HG03025 (cell line): Measurements from ENCODE around the gene TJP2.
A peak's percentile ranks its signal among the peaks of the same experiment; 100 is the strongest.
"Not testable (repeated sequence)": the region's sequence is repeated elsewhere in the genome, so short reads cannot be mapped to it uniquely, and the experiment has no call there.

Experiments
- ATAC-seq: cut with Tn5 transposase; IDR thresholded peaks from one replicate; pipeline ENCODE4 v1.9.1; 2021; ENCODE audit warnings: mild to moderate bottlenecking, moderate library complexity; ENCODE audit not compliant: unreplicated experiment, low FRiP score

Gene TJP2

DNA sequence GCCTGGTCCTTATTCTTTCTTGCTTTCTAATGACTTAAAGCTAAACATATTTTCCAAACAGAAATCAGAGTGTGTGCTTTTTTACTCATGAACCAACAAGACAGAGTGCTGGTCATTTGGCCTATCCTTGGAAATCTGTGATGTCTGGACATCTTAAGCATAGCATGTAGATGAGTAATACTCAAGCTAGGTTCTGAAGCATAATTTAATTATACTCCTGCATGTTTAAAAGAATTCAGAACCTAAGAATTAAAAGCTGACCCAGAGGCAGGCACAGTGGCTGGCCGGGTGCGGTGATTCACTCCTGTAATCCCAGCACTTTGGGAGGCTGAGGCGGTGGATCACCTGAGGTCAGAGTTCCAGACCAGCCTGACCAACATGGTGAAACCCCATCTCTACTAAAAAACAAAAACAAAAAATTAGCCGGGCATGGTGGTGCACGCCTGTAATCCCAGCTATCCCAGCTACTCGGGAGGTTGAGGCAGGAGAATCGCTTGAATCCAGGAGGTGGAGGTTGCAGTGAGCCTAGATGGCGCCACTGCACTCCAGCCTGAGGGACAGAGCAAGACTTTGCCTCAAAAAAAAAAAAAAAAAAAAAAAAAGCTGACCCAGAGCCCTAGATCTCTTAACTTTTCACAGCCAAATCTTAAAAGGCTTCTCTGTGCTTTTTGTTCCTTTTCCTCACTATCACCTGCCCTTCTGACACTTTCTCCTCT lies 16.2 kb upstream of the TJP2 start:
- no peak for ATAC-seq

DNA sequence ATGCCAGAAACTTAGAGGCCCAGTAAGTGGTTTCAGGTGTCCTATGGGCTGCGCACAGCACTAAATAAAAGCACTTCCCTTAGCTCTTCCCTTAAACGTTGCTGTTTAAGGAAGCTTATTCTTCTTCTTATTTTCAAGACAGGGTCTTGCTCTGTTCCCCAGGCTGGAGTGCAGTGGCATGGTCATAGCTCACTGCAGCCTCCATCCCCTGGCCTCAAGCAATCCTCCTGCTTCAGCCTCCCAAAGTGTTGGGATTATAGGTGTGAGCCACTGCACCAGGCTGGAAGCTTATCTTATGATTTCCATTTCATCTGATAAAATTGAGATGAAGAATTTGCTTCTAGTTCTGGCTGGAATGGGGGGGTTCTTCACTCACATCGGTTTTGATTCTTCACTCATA lies 15.6 kb upstream of the TJP2 start:
- ATAC-seq: no peak

DNA sequence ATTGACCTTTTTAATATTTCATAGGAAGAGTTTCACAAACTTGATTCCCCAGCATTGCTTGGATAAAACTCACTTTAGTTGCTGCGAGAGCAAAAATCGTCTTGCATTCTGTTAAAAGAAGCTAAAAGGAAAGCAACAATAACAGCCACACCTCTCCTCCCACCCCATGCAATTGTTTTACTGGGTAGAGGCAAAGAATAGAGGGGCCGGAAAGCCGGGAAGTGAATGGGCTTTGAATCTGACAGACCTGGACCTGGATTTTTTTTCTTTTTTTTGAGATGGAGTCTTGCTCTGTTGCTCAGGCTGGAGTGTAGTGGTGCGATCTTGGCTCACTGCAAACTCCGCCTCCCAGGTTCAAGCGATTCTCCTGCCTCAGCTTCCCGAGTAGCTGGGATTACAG lies 9.5 kb upstream of the TJP2 start:
- not testable (repeated sequence) for ATAC-seq

DNA sequence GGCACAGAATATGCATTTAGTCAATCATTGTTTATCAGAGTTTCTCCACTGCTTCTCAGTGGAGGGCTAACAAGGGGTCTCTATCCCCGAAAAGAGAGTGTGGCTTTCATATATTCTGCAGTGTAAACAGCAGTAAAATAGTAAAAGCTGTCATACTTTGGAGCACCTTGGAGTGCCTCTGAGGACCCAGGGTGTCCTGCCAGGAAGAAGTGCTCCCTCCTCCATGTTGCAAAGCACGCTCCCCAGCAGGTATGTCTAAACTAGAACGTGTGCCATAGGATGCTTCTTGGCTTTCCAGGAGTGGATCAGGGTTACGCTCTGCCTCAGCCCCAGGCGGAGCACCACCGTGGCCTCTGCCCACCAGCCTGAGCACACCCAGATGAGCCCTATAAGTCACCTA lies 8.5 kb upstream of the TJP2 start:
- ATAC-seq: no peak

DNA sequence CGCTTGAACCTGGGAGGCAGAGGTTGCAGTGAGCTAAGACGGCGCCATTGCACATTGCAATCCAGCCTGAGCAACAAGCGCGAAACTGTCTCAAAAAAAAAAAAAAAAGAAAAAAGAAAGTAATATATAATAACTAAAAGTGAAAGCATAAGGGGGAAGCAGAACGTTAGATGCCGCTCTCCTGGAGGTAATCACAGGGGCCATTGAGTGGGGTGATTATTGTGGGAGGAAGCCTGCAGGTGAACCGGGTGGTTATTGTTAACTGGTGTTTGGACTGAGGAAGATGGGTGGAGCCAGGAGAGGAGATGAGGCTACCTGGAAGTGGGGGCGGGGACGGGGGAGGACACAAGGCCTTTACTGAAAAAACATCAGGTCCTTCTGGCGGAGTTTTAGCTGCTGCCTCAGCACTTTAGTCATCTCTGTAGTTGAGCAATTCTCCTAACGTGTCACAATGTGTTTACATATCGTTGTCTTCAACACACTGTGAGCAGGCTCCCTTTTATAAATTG lies 5.3 kb upstream of the TJP2 start:
- no peak for ATAC-seq

DNA sequence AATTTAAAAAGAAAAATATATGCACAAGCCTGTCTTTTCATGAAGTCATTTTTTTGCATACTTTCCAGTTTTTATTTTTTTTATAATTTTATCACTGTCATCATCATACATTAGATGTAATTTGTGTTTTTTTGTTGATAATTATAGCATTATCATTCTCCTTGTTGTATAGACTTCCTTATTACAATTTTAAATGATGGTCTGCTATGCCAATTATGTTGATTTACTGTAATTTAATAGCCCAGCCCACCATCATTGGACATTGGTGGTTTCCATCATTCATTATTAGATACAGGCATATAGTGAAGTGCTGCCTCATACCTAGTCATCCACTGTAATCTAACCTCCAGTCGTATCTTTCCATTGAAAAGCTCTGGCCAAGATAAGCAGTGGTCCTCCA lies 3.8 kb upstream of the TJP2 start:
- ATAC-seq: no peak

DNA sequence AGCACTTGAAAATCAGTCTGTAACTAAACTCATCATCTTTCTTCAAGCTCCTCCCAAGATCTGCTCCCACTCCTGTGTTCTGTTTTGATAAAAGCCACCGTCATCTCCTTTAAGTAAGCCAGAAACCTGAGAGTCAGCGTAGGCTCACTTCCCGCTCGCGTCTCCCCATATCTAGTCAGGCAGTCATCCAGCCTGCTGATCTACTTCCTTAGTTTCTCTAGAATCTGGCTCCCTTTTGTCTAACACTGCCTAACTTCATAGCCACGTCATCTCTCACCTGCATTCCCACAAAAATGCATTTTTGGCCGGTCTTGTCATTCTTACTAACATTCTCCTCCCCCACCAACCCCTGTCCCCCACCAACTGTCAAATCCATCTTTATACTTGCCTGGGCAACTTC lies 3.0 kb upstream of the TJP2 start:
- ATAC-seq: no peak

DNA sequence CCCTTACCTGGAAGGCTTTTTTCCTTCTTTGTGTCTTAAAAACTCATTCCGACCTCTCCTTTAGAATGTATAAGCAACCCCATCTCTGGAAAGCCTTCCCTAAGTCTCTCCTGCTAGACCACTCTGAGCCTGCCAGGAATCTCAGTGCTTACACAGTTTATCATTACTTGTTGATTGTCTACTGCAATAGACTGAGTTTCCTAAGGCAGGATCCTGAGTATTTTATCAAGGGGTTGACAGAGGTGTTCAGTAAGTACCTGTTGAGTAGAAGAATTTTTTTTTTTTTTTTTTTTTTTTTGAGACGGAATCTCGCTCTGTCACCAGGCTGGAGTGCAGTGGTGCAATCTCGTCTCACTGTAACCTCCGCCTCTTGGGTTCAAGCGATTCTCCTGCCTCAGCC lies 2.6 kb upstream of the TJP2 start:
- no peak for ATAC-seq

DNA sequence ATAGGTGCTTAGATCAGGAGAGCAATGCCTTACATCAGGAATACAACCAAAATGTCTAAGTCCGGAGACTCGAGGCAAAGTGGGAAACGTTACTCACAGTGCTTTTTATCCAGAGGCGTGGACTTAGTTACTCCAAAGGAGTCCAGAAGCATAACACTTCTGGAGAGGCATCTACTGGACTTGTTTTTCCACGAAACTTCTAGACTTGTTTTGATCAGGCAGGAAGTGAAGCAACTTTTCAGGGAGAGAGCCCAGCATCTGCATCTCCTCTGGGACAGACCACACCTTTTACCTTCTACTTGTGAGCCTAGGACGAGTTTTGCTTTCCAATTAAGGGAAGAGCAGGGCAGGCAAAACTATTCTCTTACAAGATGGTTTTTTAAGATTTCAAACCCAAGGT lies 1.2 kb upstream of the TJP2 start:
- ATAC-seq: no peak

DNA sequence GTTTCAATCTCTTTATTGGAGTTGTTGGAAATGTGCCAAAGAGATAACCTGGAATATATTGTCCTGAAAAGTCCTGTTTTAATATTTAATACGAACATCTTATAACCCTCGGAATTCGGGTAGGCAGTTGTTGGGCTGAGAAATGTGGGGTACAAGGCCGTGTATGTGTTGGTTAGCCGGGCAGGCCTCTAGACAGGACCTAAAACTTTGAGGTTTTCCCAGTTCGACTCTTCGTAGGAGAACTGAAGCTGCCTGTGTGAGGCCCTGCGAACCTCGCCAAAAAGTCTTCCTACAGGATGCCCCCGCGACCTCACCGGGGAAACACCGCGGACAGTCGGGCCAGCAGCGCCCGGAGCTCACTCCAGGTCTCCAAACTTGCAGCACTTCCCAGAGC lies 583 bp upstream of the TJP2 start:
- ATAC-seq: peak; percentile 21

DNA sequence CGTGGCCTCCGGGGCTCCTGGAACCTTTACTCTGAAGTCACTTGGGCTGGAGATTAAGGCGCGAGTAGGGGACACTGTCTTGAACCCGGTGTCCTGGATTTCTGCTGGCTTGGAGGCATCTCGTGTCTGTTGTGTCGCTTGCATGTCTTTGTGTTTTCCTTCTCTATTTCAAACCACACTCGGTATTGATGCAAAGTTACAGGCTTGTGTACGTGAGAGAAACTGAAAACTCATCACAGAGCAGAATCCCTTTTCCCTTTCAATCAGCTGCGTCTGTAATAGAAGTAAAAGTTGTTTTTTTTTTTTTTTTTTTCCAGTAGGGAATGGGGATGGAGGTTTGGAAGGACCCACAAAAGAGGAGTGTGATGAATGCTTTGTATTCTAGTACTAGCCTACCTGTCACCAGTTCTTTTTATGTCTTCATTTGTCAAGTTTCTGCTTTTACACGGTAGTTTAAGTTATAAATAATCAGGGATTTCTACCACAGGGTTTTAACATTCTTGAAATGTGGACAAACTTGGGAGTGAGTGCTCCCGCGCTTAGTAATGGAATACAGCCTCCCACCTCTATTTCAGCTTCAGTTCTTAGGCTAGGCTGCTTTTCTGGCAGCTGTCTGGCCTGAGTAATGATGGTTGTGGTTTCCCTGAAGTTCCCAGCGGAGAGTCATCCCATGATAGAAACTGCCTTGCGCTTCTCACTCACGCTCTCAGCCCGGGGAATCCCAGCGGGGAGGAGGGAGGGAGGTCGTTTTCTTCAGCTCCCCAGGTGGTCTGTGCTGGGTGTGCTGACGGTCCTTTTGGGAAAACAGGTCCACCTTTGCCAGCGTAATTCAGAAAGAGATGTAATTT lies 763 bp downstream of the TJP2 start:
- ATAC-seq: peak; percentile 42

DNA sequence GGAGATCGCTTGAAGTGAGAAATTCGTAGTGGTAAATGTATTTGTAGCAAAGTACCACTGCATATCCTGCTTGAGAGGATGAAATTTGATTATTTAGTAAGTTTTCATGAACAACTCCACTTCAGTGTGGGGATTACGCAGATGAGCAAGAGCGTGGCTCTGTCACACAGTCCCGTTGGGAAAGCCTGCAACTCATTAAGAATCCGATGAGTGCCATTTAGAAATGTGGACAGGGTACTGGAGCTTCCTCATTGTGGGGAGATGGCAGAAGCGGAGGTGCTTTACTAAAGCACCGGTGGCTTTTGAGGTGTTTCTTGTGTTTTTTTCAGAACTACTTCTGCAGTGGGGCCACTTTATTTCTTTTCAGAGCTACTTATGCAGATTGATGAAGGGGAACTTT lies 1.4 kb downstream of the TJP2 start:
- ATAC-seq: peak; percentile 10

DNA sequence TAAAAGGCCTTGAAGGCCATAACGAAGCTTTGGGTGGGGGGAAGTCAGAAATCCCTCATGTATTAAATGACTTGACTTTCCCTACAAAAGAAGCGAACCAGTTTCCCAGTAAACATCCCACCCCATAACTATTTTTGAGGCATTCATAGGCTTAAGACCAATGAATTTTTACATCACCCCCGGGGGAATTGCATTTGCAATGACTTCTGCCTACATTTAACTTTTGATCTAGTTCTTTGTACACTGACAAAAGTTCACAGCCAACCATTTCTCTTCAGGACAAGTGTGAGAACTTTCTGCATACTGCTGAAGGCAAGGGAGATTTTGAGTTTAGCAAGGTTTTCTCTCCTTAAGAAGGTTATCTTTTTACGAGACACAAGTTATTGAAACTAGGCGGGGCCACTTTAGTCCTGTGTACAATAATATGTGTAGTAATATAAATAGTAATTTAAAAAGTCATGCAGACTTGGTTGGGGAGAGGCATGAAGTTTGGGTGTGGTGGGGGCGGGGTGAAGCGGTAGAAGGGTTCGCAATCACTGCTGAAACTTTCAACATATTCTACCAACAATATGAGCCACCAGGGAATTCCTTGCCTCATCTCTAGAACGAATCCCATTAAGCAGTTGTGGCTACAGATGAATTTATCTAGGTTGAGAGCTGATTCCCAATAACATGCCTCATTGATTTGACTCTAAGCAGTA lies 2.5 kb downstream of the TJP2 start:
- ATAC-seq: no peak

DNA sequence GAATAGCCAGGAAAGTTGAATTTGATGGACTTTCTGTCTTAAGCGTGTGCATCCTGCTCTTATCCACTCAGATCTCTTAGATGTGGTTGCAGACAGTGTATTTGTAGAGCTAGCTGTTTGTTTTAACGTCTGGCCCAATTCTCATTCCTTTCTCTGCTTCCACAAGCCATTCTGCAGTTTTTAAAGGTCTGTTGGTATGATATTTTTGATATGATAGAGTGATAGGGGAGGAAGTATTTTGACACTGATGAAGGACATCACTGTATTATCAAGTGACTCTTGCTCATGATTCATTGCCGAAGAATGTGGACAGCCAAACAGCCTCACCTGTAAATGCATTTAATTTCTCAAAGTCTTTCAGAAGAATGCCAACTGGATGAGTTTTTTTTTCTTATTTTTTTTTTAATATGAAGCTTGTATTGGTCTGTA lies 4.5 kb downstream of the TJP2 start:
- no peak for ATAC-seq

DNA sequence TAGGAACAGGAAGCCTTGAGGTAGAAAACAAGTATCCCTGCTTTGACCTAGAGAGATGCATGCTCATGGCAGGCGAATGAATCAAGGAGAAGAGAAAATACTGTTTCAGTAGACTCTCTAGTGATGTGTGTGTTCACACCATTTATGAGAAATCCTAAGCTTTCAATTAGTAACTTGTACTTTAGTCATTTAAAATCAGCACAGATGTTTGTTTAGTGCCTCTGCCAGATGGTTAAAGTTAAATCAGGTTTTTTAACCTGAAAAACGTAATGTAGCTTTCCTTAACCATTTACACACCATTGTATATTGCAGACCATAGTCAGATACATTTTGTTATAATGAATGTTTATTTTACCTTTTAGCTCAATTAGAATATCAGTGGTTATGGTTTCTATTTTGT lies 5.0 kb downstream of the TJP2 start:
- ATAC-seq: no peak

DNA sequence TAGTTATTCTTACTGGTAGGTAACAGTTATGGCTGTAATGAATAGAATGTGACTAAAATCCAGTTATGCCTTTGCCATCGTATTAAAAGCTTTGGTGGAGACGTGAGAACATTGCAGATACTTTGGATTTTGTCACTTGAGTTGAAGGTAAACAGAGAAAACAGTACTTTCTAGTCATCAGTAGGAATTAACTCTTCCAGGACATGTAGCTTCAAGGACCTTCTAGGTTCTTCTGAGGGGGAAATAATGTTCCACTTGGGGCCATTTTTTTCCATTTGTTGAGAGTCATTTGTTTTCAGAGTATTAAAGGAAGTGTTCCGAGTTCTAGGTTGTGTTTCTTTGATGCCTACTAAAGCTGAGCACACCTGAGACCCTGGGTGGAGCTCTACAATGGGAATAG lies 6.1 kb downstream of the TJP2 start:
- ATAC-seq: no peak

DNA sequence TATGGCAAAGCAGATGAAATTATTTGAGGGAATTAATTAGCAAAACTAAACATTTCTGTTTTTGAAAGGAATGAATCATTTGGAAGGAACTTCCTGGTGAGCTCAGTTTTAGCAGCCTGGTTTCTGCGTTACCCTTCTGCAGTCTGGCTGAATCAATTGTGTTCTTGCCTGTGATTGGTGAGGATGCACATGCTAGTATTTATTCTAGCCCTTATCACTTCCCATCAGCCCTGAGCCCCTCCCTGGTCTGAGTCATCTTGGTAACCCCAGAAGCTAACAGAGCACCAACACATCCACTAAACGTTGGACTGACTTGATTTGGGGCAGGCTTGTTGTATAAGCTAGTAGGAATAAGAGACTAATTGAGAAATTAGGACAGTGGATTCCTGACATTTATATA lies 6.6 kb downstream of the TJP2 start:
- no peak for ATAC-seq

DNA sequence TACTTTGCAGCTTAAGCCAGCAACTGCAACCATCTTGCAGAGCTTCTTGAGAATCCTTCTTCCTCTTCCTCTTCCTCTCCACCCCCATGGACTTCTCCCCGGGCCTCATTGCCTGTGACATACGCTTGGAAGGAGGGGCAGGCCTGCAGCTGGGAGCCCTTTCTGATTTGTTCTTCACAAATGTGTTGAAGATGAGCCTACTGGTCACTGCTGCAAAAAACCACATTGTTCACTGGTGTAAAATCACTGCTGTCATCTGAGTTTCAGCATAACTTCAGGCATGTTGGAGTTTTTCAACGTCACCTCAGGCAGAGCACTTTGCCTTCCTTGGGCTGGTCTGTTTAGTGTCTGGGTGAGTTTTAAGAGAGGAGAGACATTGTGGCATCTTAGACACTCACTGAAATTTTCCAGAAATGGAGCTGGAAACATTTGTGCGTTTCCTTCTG lies 7.9 kb downstream of the TJP2 start:
- no peak for ATAC-seq

DNA sequence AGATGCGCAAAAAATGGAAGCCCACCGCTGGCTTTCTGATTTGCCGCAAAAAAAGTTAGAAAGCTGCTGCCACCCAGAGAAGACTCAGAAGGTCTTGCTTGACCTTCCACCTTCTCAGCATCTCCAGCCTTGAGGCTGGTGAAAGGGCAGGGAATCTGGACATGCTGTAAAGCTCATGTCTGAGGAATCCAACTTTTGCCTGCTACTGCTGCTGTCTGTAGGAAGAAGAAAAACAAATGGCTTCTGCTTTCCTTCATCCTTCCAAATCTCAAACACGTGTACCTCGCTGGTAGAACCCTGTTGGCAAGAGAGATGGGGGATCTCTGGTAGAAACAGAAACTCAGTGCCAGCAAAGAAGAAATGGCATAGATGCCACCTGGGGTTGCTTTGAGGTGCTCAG lies 10.2 kb downstream of the TJP2 start:
- no peak for ATAC-seq

DNA sequence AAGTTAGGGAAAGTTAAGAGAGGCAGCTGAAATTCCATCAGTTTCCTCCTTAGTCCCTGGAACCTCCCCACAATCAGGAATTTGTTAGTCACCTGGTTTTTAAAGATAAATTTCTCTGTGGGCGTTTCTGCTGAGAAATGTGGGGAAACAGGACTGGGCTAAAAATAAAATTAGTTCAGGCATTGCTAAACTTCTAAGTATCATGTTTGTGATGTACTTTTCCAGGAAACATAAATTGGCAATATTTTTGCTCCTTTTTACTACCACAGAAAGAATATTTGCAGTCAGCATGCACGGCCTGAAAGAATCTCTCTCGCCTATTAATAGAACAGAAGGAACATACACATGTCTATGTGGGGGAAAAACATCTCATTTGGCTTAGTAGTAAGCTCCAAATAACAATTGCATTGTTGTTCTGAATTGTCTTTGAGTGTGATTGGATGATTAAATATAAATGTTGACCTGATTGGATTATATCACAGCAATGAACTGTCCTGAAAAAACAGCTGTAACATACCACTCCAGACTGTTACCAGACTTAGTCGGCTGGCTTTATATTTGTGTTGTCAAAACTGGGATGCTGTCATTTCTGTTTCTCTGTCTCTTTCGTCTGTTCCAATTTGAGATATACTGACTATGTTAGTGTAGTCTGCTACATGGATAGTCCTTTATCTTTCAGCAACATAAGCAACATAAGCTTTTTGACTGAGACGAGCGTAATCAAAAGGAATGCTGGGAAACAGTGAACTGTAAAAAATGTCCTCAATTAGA lies 12.9 kb downstream of the TJP2 start:
- no peak for ATAC-seq
